Large intestine (tissue), 3 donors: ENCODE measurements around the gene CCDC146. TPM values are rescaled to one million over a fixed set of nuclear protein-coding genes. Genes with fewer than 3 reads are reported as not detected.
A peak's percentile ranks its signal among the peaks of the same experiment; 100 is the strongest.
"Not testable (repeated sequence)": the region's sequence is repeated elsewhere in the genome, so short reads cannot be mapped to it uniquely, and the experiment has no call there.

Experiments used
- DNase-seq, 2 donors: peaks; one replicate each; pipeline versions ENCODE4 v3.0.0 to v3.0.0-alpha.2; 2013
- H3K27ac ChIP-seq: one replicate; pipeline ENCODE4 v1.5.1; 2013; ENCODE audit warnings: low read length
- H3K27me3 ChIP-seq: 2 replicates; pipeline ENCODE4 v1.6.1; 2013; ENCODE audit warnings: low read length; ENCODE audit not compliant: control insufficient read depth, insufficient read depth
- H3K36me3 ChIP-seq: 2 replicates; pipeline ENCODE4 v1.6.1; 2013; ENCODE audit warnings: low read length; ENCODE audit not compliant: control insufficient read depth, insufficient read depth
- H3K4me1 ChIP-seq: one replicate; pipeline ENCODE4 v1.6.1; 2013; ENCODE audit warnings: low read length; ENCODE audit not compliant: control insufficient read depth, insufficient read depth
- H3K4me3 ChIP-seq: one replicate; pipeline ENCODE4 v1.5.1; 2013; ENCODE audit warnings: low read length
- H3K9me3 ChIP-seq: one replicate; pipeline ENCODE4 v1.6.1; 2013; ENCODE audit warnings: mild to moderate bottlenecking, low read depth, low read length, moderate library complexity; ENCODE audit not compliant: control insufficient read depth
- WGBS: methylation state at CpG from one replicate; pipeline ENCODE4 v1.1.5; 2013; ENCODE audit warnings: low lambda C conversion rate; ENCODE audit not compliant: insufficient coverage; 5-methylcytosine and 5-hydroxymethylcytosine counted together
- polyA plus RNA-seq: library from polyadenylated mRNA; unstranded; fragments of 120-200 nt; gene quantifications from one replicate; pipeline ENCODE4 v1.2.1, GENCODE V29; 2013

The CCDC146 gene
- polyA plus RNA-seq, 1 donor = 13.4 TPM

DNA sequence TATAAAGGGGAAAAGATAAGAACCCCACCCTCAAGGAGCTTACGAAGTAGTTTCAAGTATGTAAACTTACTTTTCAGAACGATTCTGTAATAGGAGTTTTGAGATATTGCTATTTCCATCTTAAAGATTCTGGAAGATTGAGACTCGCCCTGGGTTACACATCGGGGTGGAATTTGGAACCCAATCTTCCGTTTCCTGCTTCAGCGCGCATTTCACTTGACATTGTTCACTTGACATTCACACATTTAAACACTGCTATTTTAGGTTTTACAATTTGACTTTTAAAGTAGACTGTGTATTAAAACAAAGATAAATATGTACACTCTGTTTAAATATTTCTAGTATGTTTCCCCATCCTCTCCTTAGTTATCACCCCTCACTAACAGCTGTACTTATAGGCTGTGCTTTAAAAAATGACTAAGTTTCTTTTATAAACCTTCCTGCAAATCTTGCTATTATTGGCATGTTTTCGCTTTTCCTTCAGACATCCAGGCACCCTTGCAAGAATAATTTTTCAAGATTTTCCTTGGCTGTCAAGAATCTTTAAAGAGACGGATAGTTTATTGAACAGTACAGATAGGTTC is 55.0 kb downstream of the CCDC146 start:
- not testable (repeated sequence) for H3K4me3 ChIP-seq, H3K36me3 ChIP-seq, H3K4me1 ChIP-seq, H3K9me3 ChIP-seq, H3K27me3 ChIP-seq, DNase-seq, H3K27ac ChIP-seq
- whole genome bisulfite sequencing = 33% methylated on average over 1 of the region's 9 CpGs

DNA sequence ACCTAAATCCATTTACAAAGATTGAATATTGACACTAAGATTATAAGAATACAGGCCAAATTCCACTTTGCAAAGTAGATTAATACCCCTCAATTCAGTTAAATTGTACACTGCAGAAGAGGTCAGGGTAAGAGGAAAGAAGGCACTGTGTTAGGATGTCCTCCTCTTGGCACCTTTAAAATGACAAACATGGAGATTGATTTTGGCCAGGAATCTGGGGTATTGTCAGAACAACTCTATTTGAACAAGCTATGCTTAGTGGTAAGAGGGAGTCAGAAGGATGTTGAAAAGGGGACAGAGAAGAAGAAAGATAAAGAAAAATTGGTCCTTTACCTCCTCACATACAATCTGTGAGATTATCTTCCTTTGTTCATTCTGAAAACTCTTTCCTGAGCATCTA is 55.6 kb downstream of the CCDC146 start:
- H3K27me3 ChIP-seq, H3K4me3 ChIP-seq, H3K27ac ChIP-seq, H3K4me1 ChIP-seq, H3K36me3 ChIP-seq, H3K9me3 ChIP-seq, DNase-seq: not testable (repeated sequence)

DNA sequence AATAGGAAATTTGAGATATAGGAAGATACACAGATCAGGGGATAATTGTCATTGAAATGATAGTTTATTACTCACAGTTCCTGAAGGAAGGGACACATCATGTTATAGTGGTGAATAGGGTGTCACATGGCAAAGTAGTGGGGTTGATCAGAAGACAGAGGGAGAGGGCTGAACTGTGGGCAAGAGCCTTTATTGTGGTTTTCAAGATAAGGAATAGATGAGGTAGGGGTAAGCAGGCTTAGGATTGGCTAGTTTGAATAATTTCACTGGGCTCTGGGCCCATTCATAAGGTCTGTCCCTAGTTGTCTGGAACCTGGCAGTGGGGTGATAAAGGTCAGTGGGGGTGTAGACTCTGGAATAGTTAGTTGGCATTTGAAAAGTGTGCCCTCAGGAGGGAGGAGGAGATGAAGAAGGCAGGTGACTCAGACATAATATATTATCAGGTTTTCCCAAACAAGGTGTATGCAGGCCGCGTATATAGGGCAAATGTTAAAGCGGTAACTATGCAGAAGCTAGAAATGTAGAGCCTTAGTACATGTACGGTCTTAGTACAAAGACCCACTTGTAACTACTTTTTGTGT is 58.7 kb downstream of the CCDC146 start:
- H3K27me3 ChIP-seq = no peaks in the 10 kb centered on the region
- H3K36me3 ChIP-seq = no peaks in the 10 kb centered on the region
- DNase-seq = peak in 1 of 2 donors; percentile 34
- peaks cover 9% of the 10 kb centered on the region for H3K4me1 ChIP-seq
- H3K9me3 ChIP-seq = peaks cover 3% of the 10 kb centered on the region
- H3K4me3 ChIP-seq = no peak overlapping the region
- 92% methylated on average over 4 of the region's 4 CpGs for WGBS
- peak overlapping the region; percentile 20 for H3K27ac ChIP-seq

DNA sequence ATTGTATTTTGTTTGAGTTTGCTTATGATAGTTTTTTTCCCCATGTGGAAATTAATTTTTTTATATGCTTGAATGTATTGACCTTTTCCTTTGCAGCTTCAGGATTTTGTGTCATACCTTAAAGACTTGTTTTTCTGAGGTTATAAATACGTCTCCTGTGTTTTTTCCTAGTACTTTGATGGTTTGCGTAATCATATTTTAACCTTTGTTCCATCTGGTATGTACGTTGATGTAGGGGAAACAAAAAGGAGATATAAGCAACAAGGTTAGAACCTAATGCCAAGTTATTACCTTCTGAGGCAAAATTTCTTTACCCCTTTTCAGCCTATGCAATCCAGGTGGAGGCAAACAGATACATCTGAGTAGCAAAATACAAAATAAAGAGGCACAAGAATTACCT is 59.3 kb downstream of the CCDC146 start:
- H3K36me3 ChIP-seq = no peaks in the 10 kb centered on the region
- H3K27me3 ChIP-seq = no peaks in the 10 kb centered on the region
- DNase-seq = peak in 1 of 2 donors; percentile 77
- peaks cover 3% of the 10 kb centered on the region for H3K9me3 ChIP-seq
- H3K27ac ChIP-seq = peak overlapping the region; percentile 20
- WGBS = 33% methylated on average over 2 of the region's 3 CpGs
- H3K4me1 ChIP-seq = peaks cover 9% of the 10 kb centered on the region
- no peak overlapping the region for H3K4me3 ChIP-seq

DNA sequence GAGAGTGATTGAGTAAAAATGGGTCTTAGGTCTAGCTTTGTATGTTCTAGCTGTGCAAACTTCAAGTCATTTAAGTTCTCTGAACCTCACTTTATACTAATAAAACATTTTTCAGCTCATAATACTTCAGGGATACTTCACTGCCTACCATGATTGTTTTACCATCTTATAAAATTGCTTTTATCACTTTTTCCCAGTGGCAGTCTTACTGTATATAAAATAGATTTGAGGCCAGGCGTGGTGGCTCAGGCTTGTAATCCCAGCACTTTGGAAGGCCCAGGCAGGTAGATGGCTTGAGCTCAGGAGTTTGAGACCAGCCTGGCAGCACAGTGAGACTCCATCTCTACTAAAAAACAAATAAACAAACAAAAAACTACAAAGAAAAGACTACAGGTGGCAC is 59.8 kb downstream of the CCDC146 start:
- Histone ChIP-seq H3K4me3 (no peak overlapping the region), H3K36me3 (no peaks in the 10 kb centered on the region), H3K27ac (no peak overlapping the region), H3K4me1 (peaks cover 9% of the 10 kb centered on the region), H3K9me3 (peaks cover 3% of the 10 kb centered on the region), H3K27me3 (no peaks in the 10 kb centered on the region)
- no CpG with 5 or more reads among the region's 1 CpG for WGBS
- no peak for DNase-seq

DNA sequence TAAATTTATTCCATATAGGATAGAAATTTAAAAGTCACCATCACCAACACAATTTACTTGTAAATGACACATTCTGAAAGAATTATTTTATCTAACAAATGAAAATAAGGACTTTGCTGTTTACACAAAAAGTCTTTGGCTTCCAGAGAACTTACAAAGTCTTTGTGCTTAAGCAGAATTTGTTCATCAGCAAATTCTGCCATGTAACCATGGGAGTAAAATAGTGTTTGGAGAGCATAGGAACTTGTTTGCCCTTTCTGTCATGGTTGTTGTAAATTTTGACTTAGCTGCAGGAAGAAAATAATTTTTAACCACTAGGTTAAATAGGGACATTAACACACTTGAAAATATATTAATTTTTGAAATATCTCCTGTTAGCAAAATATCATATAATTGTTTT is 62.0 kb downstream of the CCDC146 start:
- peaks cover 9% of the 10 kb centered on the region for H3K4me1 ChIP-seq
- H3K36me3 ChIP-seq = no peaks in the 10 kb centered on the region
- peaks cover 3% of the 10 kb centered on the region for H3K9me3 ChIP-seq
- H3K27me3 ChIP-seq = no peaks in the 10 kb centered on the region
- H3K27ac ChIP-seq = no peak overlapping the region
- H3K4me3 ChIP-seq = no peak overlapping the region
- DNase-seq = no peak

DNA sequence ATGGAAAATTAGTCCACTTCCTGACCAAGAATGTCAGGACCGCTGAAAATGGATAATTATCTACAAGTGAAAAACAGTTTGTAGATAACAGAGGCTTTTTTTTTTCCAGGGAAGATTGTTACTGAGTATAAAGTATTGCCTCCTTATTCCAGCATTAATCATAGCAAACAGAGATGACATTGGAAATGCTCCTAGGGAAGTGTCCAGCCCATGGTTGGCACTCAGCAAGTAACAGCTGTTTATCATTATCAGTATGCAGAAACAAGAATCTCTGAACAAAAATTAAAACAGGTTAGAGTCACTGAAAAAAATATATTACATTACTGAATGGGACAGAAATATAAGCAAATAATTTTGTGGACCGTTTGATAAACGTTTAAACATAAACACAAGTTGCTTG is 62.6 kb downstream of the CCDC146 start:
- Histone ChIP-seq H3K4me3 (no peak overlapping the region), H3K4me1 (peaks cover 9% of the 10 kb centered on the region), H3K36me3 (no peaks in the 10 kb centered on the region), H3K27me3 (no peaks in the 10 kb centered on the region), H3K9me3 (peaks cover 3% of the 10 kb centered on the region), H3K27ac (no peak overlapping the region)
- DNase-seq = no peak
- WGBS = 33% methylated on average over 1 of the region's 3 CpGs

DNA sequence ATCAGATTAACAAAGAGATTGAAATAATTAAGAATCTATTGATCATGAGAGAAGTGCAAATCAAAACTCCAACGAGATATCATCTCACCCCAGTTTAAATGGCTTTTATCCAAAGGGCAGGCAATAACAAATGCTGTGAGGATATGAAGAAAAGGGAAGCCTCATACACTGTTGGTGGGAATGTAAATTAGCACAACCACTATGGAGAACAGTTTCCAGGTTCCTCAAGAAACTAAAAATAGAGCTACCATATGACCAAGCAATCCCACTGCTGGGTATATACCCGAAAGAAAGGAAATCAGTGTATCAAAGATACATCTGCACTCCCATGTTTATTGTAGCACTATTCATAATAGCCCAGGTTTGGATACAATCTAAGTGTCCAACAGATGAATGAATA is 63.5 kb downstream of the CCDC146 start:
- WGBS = no CpG with 5 or more reads among the region's 2 CpGs
- no peaks in the 10 kb centered on the region for H3K36me3 ChIP-seq
- H3K9me3 ChIP-seq = peaks cover 3% of the 10 kb centered on the region
- no peak for DNase-seq
- H3K4me1 ChIP-seq = peaks cover 9% of the 10 kb centered on the region
- H3K4me3 ChIP-seq = no peak overlapping the region
- H3K27ac ChIP-seq = no peak overlapping the region
- no peaks in the 10 kb centered on the region for H3K27me3 ChIP-seq

DNA sequence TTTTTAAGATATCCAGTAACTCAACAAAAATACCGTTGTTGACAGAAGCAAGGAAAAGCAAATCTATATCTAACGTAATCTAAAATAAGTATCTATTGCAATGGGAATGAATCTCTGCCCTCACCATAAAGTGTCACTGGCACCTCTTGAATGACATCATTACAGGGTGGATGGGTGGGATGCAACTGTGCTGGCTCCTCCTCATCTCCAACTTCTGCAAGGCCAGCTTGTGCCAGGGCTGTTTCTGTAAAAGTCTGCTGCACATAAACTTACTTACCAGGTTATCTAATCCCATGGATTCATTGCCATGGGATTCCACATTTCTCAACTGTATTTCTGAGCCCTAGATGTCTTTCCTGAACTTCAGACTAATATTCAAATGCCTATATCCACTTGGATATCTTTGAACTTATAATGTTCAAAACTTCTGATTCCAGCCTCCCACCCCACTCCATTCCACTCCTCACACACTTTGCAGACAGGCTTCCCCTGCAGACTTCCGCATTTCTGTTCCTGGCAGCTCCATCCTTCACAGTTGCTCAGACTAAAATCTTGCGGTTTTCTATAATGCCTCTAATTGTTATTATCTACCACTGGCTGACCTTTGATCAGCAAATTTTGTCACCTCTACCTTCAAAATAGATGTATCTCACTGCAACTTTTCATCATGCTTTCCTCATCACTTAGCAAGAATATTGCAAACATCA is 66.5 kb downstream of the CCDC146 start:
- Histone ChIP-seq H3K36me3 (no peaks in the 10 kb centered on the region), H3K27me3 (no peaks in the 10 kb centered on the region), H3K9me3 (no peaks in the 10 kb centered on the region), H3K4me1 (no peaks in the 10 kb centered on the region), H3K4me3 (no peak overlapping the region), H3K27ac (no peak overlapping the region)
- 60% methylated on average over 1 of the region's 4 CpGs for WGBS
- DNase-seq = no peak

DNA sequence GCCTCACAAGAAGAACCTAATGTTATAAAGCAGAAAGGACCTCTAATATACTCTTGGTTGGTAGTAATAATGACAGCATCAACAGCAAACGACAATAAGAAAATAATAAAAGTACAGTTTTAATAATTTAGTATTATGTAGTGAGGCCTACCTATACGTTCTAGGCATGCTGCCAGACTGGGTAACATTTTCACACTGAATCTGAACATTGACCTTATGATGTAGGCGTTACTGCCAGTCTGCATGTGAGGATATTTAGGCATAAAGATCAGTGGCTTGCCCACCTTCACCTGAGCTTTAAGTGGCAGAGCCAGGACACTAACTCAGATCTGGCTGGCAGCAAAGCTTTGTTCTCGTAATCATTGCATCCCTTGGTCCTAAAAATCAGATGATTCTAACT is 74.7 kb downstream of the CCDC146 start:
- WGBS = no CpG with 5 or more reads among the region's 4 CpGs
- H3K36me3 ChIP-seq = no peaks in the 10 kb centered on the region
- peaks cover 11% of the 10 kb centered on the region for H3K4me1 ChIP-seq
- peak in 1 of 2 donors; percentile 70 for DNase-seq
- H3K27ac ChIP-seq = peak overlapping the region; percentile 4
- H3K4me3 ChIP-seq = peak overlapping the region; percentile 47
- no peaks in the 10 kb centered on the region for H3K9me3 ChIP-seq
- H3K27me3 ChIP-seq = no peaks in the 10 kb centered on the region
